HepG2 (cell line): ENCODE measurements around the gene TRPT1. TPM values are rescaled to one million over a fixed set of nuclear protein-coding genes. Genes with fewer than 3 reads are reported as not detected.

ENCODE experiments used
- PRMT3 ChIP-seq: sonication (generic); formaldehyde crosslinking; IDR thresholded peaks from 2 replicates; pipeline ENCODE4 v1.8.1; 2022; ENCODE audit warnings: low read depth, mild to moderate bottlenecking, moderate library complexity, missing genetic modification reagents, borderline replicate concordance
- ZNF292 ChIP-seq: sonication (generic); formaldehyde crosslinking; IDR thresholded peaks from 2 replicates; pipeline ENCODE4 v1.8.1; 2022; ENCODE audit warnings: mild to moderate bottlenecking, low read depth, missing genetic modification reagents, borderline replicate concordance
- ZNF33B ChIP-seq: sonication (generic); formaldehyde crosslinking; IDR thresholded peaks from 2 replicates; pipeline ENCODE4 v1.5.1; 2020; ENCODE audit warnings: mild to moderate bottlenecking, missing genetic modification reagents
- ZNF703 ChIP-seq: sonication (generic); formaldehyde crosslinking; IDR thresholded peaks from 2 replicates; pipeline ENCODE4 v1.5.1; 2020; ENCODE audit warnings: missing genetic modification reagents, mild to moderate bottlenecking, moderate library complexity, borderline replicate concordance
- polyA plus RNA-seq, 8 experiments: library from polyadenylated mRNA; depleted of rRNA in 3 of 8; stranded (reverse) in 7 of 8; unstranded in 1 of 8; fragments of >200 nt; fragmentation: Illumina TruSeq in 4 of 8; extraction: Trizol in 4 of 8; gene quantifications; 2 replicates each; pipeline versions ENCODE4 v1.2.1 to v1.2.3, GENCODE V29; 2011 to 2016; ENCODE audit warnings: low read depth in 4 of 8, missing spikeins in 1 of 8, mixed read lengths in 1 of 8; ENCODE audit not compliant: insufficient read depth in 1 of 8
- total RNA-seq, 5 experiments: library from RNA; depleted of rRNA; stranded (reverse); fragments of >200 nt; fragmentation: Illumina TruSeq; extraction: Trizol; gene quantifications; 2 replicates each; pipeline ENCODE4 v1.2.3, GENCODE V29; 2016; ENCODE audit warnings: low read depth in 1 of 5
- TF ChIP-seq, protein P1 (sequence below): sonication (generic); formaldehyde crosslinking; IDR thresholded peaks from 2 replicates; pipeline ENCODE4 v1.4.0; 2020; ENCODE audit warnings: missing genetic modification reagents, borderline replicate concordance
- TF ChIP-seq, protein P2 (sequence below): sonication (generic); formaldehyde crosslinking; IDR thresholded peaks from 2 replicates; pipeline ENCODE4 v1.4.0; 2020; ENCODE audit warnings: missing genetic modification reagents
- TF ChIP-seq, protein P3 (sequence below): fragments of 450-650 bp; IDR thresholded peaks from 2 replicates; pipeline ENCODE4 v1.6.1; 2017
- TF ChIP-seq, protein P4 (sequence below): sonication (generic); formaldehyde crosslinking; IDR thresholded peaks from 2 replicates; pipeline ENCODE4 v1.5.1; 2020; ENCODE audit warnings: mild to moderate bottlenecking, missing genetic modification reagents, borderline replicate concordance
- TF ChIP-seq, protein P5 (sequence below): sonication (generic); formaldehyde crosslinking; IDR thresholded peaks from 2 replicates; pipeline ENCODE4 v1.4.0; 2020; ENCODE audit warnings: missing genetic modification reagents

TRPT1 gene
- total and polyA plus RNA-seq, 2 of the 13 experiments (the other 11 are each of a cell fraction or from before 2014, with no cell fraction given) = 24.8 to 40.7 TPM

DNA sequence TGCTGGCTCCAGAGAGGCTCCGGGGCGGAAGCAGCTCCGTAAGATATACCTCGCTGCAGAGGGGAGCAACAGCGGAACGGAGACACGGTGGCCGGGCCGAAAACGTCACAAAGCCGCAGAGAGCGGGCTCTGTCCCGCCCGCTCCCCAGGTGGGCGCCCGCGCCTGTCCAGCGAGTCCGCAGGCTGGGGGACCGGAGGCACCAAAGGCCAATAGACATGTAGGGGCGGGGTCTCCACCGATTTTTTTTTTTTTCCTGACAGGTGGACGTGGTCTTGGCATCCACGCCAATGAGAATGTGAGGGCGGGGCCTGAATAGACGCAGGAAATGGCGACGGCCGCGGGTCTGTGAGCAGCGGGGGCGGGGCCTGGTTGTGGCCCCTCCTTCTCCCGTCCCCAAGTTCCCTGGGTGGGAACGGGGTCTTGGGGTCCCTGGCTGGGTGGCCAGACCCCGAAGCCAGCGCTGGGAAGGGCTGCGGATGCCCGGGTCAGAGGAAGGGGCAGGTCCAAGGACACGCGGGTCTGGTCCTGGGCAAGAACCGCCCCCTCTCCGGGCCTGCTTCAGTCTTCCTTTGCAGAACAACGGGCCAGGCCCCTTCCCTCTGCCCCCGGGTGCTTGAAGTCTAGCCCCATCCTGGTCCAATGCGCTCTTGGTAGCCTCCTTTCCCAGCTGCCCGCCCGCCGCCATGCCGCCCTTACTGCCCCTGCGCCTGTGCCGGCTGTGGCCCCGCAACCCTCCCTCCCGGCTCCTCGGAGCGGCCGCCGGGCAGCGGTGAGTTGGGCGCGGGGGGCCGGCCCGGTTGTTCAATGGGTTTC lies 4.4 kb upstream of the TRPT1 start, which contains the start of gene DNAJC4 (continued):
- TF ChIP-seq, protein P1, sequence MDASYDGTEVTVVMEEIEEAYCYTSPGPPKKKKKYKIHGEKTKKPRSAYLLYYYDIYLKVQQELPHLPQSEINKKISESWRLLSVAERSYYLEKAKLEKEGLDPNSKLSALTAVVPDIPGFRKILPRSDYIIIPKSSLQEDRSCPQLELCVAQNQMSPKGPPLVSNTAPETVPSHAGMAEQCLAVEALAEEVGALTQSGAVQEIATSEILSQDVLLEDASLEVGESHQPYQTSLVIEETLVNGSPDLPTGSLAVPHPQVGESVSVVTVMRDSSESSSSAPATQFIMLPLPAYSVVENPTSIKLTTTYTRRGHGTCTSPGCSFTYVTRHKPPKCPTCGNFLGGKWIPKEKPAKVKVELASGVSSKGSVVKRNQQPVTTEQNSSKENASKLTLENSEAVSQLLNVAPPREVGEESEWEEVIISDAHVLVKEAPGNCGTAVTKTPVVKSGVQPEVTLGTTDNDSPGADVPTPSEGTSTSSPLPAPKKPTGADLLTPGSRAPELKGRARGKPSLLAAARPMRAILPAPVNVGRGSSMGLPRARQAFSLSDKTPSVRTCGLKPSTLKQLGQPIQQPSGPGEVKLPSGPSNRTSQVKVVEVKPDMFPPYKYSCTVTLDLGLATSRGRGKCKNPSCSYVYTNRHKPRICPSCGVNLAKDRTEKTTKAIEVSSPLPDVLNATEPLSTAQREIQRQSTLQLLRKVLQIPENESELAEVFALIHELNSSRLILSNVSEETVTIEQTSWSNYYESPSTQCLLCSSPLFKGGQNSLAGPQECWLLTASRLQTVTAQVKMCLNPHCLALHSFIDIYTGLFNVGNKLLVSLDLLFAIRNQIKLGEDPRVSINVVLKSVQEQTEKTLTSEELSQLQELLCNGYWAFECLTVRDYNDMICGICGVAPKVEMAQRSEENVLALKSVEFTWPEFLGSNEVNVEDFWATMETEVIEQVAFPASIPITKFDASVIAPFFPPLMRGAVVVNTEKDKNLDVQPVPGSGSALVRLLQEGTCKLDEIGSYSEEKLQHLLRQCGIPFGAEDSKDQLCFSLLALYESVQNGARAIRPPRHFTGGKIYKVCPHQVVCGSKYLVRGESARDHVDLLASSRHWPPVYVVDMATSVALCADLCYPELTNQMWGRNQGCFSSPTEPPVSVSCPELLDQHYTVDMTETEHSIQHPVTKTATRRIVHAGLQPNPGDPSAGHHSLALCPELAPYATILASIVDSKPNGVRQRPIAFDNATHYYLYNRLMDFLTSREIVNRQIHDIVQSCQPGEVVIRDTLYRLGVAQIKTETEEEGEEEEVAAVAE (CRISPR knock-in tag) = 0 out of 2 replicates have a peak, but pooled peaks have one; percentile 20
- TF ChIP-seq, protein P2, sequence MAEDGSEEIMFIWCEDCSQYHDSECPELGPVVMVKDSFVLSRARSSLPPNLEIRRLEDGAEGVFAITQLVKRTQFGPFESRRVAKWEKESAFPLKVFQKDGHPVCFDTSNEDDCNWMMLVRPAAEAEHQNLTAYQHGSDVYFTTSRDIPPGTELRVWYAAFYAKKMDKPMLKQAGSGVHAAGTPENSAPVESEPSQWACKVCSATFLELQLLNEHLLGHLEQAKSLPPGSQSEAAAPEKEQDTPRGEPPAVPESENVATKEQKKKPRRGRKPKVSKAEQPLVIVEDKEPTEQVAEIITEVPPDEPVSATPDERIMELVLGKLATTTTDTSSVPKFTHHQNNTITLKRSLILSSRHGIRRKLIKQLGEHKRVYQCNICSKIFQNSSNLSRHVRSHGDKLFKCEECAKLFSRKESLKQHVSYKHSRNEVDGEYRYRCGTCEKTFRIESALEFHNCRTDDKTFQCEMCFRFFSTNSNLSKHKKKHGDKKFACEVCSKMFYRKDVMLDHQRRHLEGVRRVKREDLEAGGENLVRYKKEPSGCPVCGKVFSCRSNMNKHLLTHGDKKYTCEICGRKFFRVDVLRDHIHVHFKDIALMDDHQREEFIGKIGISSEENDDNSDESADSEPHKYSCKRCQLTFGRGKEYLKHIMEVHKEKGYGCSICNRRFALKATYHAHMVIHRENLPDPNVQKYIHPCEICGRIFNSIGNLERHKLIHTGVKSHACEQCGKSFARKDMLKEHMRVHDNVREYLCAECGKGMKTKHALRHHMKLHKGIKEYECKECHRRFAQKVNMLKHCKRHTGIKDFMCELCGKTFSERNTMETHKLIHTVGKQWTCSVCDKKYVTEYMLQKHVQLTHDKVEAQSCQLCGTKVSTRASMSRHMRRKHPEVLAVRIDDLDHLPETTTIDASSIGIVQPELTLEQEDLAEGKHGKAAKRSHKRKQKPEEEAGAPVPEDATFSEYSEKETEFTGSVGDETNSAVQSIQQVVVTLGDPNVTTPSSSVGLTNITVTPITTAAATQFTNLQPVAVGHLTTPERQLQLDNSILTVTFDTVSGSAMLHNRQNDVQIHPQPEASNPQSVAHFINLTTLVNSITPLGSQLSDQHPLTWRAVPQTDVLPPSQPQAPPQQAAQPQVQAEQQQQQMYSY (CRISPR knock-in tag) = no peak
- 0 out of 2 replicates have a peak, but pooled peaks have one; percentile 24 for TF ChIP-seq ZNF292 (CRISPR knock-in tag)
- TF ChIP-seq ZNF33B (CRISPR knock-in tag) = 0 out of 2 replicates have a peak, but pooled peaks have one; percentile 9
- TF ChIP-seq ZNF703 (CRISPR knock-in tag) = no peak
- TF ChIP-seq, protein P3, sequence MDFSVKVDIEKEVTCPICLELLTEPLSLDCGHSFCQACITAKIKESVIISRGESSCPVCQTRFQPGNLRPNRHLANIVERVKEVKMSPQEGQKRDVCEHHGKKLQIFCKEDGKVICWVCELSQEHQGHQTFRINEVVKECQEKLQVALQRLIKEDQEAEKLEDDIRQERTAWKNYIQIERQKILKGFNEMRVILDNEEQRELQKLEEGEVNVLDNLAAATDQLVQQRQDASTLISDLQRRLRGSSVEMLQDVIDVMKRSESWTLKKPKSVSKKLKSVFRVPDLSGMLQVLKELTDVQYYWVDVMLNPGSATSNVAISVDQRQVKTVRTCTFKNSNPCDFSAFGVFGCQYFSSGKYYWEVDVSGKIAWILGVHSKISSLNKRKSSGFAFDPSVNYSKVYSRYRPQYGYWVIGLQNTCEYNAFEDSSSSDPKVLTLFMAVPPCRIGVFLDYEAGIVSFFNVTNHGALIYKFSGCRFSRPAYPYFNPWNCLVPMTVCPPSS = no peak
- no peak for TF ChIP-seq PRMT3 (CRISPR knock-in tag)
- TF ChIP-seq, protein P4, sequence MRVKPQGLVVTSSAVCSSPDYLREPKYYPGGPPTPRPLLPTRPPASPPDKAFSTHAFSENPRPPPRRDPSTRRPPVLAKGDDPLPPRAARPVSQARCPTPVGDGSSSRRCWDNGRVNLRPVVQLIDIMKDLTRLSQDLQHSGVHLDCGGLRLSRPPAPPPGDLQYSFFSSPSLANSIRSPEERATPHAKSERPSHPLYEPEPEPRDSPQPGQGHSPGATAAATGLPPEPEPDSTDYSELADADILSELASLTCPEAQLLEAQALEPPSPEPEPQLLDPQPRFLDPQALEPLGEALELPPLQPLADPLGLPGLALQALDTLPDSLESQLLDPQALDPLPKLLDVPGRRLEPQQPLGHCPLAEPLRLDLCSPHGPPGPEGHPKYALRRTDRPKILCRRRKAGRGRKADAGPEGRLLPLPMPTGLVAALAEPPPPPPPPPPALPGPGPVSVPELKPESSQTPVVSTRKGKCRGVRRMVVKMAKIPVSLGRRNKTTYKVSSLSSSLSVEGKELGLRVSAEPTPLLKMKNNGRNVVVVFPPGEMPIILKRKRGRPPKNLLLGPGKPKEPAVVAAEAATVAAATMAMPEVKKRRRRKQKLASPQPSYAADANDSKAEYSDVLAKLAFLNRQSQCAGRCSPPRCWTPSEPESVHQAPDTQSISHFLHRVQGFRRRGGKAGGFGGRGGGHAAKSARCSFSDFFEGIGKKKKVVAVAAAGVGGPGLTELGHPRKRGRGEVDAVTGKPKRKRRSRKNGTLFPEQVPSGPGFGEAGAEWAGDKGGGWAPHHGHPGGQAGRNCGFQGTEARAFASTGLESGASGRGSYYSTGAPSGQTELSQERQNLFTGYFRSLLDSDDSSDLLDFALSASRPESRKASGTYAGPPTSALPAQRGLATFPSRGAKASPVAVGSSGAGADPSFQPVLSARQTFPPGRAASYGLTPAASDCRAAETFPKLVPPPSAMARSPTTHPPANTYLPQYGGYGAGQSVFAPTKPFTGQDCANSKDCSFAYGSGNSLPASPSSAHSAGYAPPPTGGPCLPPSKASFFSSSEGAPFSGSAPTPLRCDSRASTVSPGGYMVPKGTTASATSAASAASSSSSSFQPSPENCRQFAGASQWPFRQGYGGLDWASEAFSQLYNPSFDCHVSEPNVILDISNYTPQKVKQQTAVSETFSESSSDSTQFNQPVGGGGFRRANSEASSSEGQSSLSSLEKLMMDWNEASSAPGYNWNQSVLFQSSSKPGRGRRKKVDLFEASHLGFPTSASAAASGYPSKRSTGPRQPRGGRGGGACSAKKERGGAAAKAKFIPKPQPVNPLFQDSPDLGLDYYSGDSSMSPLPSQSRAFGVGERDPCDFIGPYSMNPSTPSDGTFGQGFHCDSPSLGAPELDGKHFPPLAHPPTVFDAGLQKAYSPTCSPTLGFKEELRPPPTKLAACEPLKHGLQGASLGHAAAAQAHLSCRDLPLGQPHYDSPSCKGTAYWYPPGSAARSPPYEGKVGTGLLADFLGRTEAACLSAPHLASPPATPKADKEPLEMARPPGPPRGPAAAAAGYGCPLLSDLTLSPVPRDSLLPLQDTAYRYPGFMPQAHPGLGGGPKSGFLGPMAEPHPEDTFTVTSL (CRISPR knock-in tag) = no peak
- TF ChIP-seq, protein P5, sequence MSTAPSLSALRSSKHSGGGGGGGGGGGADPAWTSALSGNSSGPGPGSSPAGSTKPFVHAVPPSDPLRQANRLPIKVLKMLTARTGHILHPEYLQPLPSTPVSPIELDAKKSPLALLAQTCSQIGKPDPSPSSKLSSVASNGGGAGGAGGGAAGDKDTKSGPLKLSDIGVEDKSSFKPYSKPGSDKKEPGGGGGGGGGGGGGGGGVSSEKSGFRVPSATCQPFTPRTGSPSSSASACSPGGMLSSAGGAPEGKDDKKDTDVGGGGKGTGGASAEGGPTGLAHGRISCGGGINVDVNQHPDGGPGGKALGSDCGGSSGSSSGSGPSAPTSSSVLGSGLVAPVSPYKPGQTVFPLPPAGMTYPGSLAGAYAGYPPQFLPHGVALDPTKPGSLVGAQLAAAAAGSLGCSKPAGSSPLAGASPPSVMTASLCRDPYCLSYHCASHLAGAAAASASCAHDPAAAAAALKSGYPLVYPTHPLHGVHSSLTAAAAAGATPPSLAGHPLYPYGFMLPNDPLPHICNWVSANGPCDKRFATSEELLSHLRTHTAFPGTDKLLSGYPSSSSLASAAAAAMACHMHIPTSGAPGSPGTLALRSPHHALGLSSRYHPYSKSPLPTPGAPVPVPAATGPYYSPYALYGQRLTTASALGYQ (CRISPR knock-in tag) = no peak
